ENCODE measurements around the gene TMEM120B.

- TF ChIP-seq CTCF (IDR thresholded peaks at IDR 0.05): no peak
- no peak for TF ChIP-seq EP300 (IDR thresholded peaks at IDR 0.05)
Measured at GRCh38 chr12:121816925-121817647, 104.5 kb downstream of the TMEM120B start.

All from suprapubic skin (tissue), 3 donors.